ENCODE measurements around the gene SPP2.

The SPP2 gene

GRCh38 chr2:234050455-234051135, at the start of gene SPP2:
TSS of gene SPP2 (plus strand) at chr2:234050702. CDS start at chr2:234050787, 85 bp downstream.
- no peak for DNase-seq

- DNase-seq: no peak
These were observed 48.9 kb upstream of the SPP2 start for GRCh38 chr2:234001380-234002160.

GRCh38 chr2:234002281-234002680, 48.2 kb upstream of the SPP2 start:
- DNase-seq: no peak

GRCh38 chr2:234003972-234004617, 46.4 kb upstream of the SPP2 start:
- peak; percentile 14 for DNase-seq

GRCh38 chr2:234005126-234005525, 45.4 kb upstream of the SPP2 start:
- DNase-seq: no peak

GRCh38 chr2:234006501-234006900, 44.0 kb upstream of the SPP2 start:
- DNase-seq: no peak

- DNase-seq: no peak
These were observed 36.1 kb upstream of the SPP2 start for GRCh38 chr2:234014427-234014826.

- DNase-seq: no peak
These were observed 34.6 kb upstream of the SPP2 start for GRCh38 chr2:234015861-234016260.

- no peak for DNase-seq
These were observed 30.6 kb upstream of the SPP2 start for GRCh38 chr2:234019896-234020295.

- DNase-seq: no peak
These were observed 30.2 kb upstream of the SPP2 start for GRCh38 chr2:234020332-234020731.

- DNase-seq: no peak
These were observed 28.1 kb upstream of the SPP2 start for GRCh38 chr2:234022424-234022823.

GRCh38 chr2:234024304-234024703, 26.2 kb upstream of the SPP2 start:
- DNase-seq: no peak

- DNase-seq: peak; percentile 29
These were observed 25.0 kb upstream of the SPP2 start for GRCh38 chr2:234025466-234025865.

GRCh38 chr2:234025891-234026401, 24.6 kb upstream of the SPP2 start:
- no peak for DNase-seq

- DNase-seq: peak; percentile 17
These were observed 23.7 kb upstream of the SPP2 start for GRCh38 chr2:234026693-234027254.

GRCh38 chr2:234027641-234028040, 22.9 kb upstream of the SPP2 start:
- no peak for DNase-seq

- no peak for DNase-seq
These were observed 21.3 kb upstream of the SPP2 start for GRCh38 chr2:234029150-234029733.

- DNase-seq: no peak
These were observed 19.3 kb upstream of the SPP2 start for GRCh38 chr2:234031207-234031606.

- peak; percentile 89 for DNase-seq
These were observed 18.1 kb upstream of the SPP2 start for GRCh38 chr2:234032279-234032856.

- DNase-seq: no peak
These were observed 17.3 kb upstream of the SPP2 start for GRCh38 chr2:234033174-234033573.

- DNase-seq: no peak
These were observed 16.6 kb upstream of the SPP2 start for GRCh38 chr2:234033885-234034284.

GRCh38 chr2:234038076-234038802, 12.3 kb upstream of the SPP2 start:
- DNase-seq: no peak

Measured in CD4-positive, alpha-beta T cell treated with Interleukin-4 for 4 hours (primary cell).